Endothelial cell of umbilical vein (primary cell): ENCODE data around the gene GTSE1. TPM values are rescaled to one million over a fixed set of nuclear protein-coding genes. Genes with fewer than 3 reads are reported as not detected.

Experiments used
- BruUV-seq: library from RNA; stranded (reverse); fragments of 400-500 nt; replicated peaks from 2 replicates; lab custom pipeline; 2021; lab: Mats Ljungman, UMichigan
- CTCF ChIA-PET: fragments of 300-600, 350-600 bp; sonication (Branson Sonifier 250); formaldehyde crosslinking; loops from one replicate; lab custom pipeline; 2021; ENCODE audit warnings: antibody characterized with exemption, inconsistent platforms; lab: Charles Lee
- POLR2A ChIA-PET: fragments of 300-600, 350-600 bp; sonication (Branson Sonifier 250); formaldehyde crosslinking; loops from one replicate; lab custom pipeline; 2021; ENCODE audit warnings: antibody characterized with exemption, inconsistent platforms; lab: Charles Lee
- DNase-seq: peaks from one replicate; pipeline ENCODE4 v3.0.0-alpha.2; 2011; ENCODE audit warnings: low read depth, low spot score
- FAIRE-seq: peaks from 2 replicates; lab custom pipeline; 2011; peaks lifted over from hg19 to GRCh38; lab: Jason Lieb, UNC
- H2AFZ ChIP-seq: 2 replicates; pipeline ENCODE4 v1.6.0; 2012; ENCODE audit warnings: low read depth, low read length, control low read depth, inconsistent platforms
- H3K27ac ChIP-seq: 2 replicates; pipeline ENCODE4 v1.5.1; 2011; ENCODE audit warnings: low read depth, mild to moderate bottlenecking, control low read depth, low read length, moderate library complexity; ENCODE audit not compliant: insufficient read depth
- H3K27me3 ChIP-seq, 2 experiments: 2 replicates each; pipeline versions ENCODE4 v1.6.0 to v1.6.1; 2011; ENCODE audit warnings: low read length in 2 of 2, mixed read lengths in 1 of 2; ENCODE audit not compliant: control insufficient read depth in 2 of 2, insufficient read depth in 2 of 2
- H3K36me3 ChIP-seq, 2 experiments: 2 replicates in 1 of 2; 3 replicates in 1 of 2; pipeline ENCODE4 v1.5.1; 2011; ENCODE audit warnings: low read length in 2 of 2, mild to moderate bottlenecking in 1 of 2, moderate library complexity in 1 of 2; ENCODE audit not compliant: control insufficient read depth in 2 of 2, insufficient read depth in 2 of 2; ENCODE audit errors: extremely low read depth in 1 of 2
- H3K4me1 ChIP-seq: 3 replicates; pipeline ENCODE4 v1.5.1; 2011; ENCODE audit warnings: mild to moderate bottlenecking, low read length; ENCODE audit not compliant: control insufficient read depth, insufficient read depth; ENCODE audit errors: extremely low read depth
- H3K4me2 ChIP-seq: 2 replicates; pipeline ENCODE4 v1.6.1; 2011; ENCODE audit warnings: low read length, control low read depth, mixed read lengths; ENCODE audit not compliant: insufficient read depth
- H3K4me3 ChIP-seq, 3 experiments: fragments of 200-600 bp in 1 of 3; sonication (generic), shearing (Covaris generic) in 1 of 3; replicated peaks in 1 of 3; 2 replicates each; pipeline ENCODE4 v1.5.1; 2011 to 2016; ENCODE audit warnings: control low read depth in 3 of 3, low read length in 3 of 3, mild to moderate bottlenecking in 2 of 3, inconsistent platforms in 1 of 3, low read depth in 1 of 3, moderate library complexity in 1 of 3; ENCODE audit not compliant: insufficient read depth in 1 of 3
- H3K79me2 ChIP-seq: 2 replicates; pipeline ENCODE4 v1.6.0; 2012; ENCODE audit warnings: low read length, inconsistent platforms; ENCODE audit not compliant: control insufficient read depth, insufficient read depth
- H3K9ac ChIP-seq: replicated peaks from 2 replicates; pipeline ENCODE3; 2011; ENCODE audit warnings: low read length, control low read depth; ENCODE audit not compliant: insufficient read depth; ENCODE audit errors: extremely low read depth
- H3K9me1 ChIP-seq: replicated peaks from 3 replicates; pipeline ENCODE4 v1.6.0; 2011; ENCODE audit warnings: mild to moderate bottlenecking, low read length; ENCODE audit not compliant: control insufficient read depth, insufficient read depth; ENCODE audit errors: extremely low read depth
- H3K9me3 ChIP-seq: replicated peaks from 2 replicates; pipeline ENCODE4 v1.5.1; 2012; ENCODE audit warnings: low read length, inconsistent platforms; ENCODE audit not compliant: control insufficient read depth, insufficient read depth
- H4K20me1 ChIP-seq: replicated peaks from 2 replicates; pipeline ENCODE3; 2011; ENCODE audit warnings: mild to moderate bottlenecking, low read length; ENCODE audit not compliant: control insufficient read depth, insufficient read depth; ENCODE audit errors: extremely low read depth
- EZH2 ChIP-seq: IDR thresholded peaks from 2 replicates; pipeline ENCODE4 v1.6.1; 2012; ENCODE audit warnings: borderline replicate concordance, low read depth, mild to moderate bottlenecking, moderate library complexity, low read length, inconsistent platforms; ENCODE audit not compliant: severe bottlenecking
- POLR2AphosphoS5 ChIP-seq: IDR thresholded peaks from 2 replicates; pipeline ENCODE4 v1.6.1; 2012; ENCODE audit warnings: low read depth, mild to moderate bottlenecking, control low read depth, low read length, moderate library complexity; ENCODE audit not compliant: insufficient read depth
- dilution Hi-C: fragments of 300-500 bp; cut with MboI; formaldehyde crosslinking; loops from one replicate; pipeline ENCODE4 v1.15.0; 2019; ENCODE audit warnings: low sequenced_read_pairs; ENCODE audit not compliant: extremely low pct_ligation_motif_present
- intact Hi-C: fragments of 100-400 bp; cut with micrococcal nuclease; formaldehyde crosslinking; loops from one replicate; pipeline ENCODE4 v1.10.0; 2022
- polyA plus RNA-seq, 4 experiments: library from polyadenylated mRNA; depleted of rRNA in 3 of 4; stranded (reverse) in 3 of 4; unstranded in 1 of 4; fragments of >200 nt; gene quantifications; 2 replicates each; pipeline versions ENCODE4 v1.2.1 to v1.2.3, GENCODE V29; 2011 to 2012; ENCODE audit warnings: missing spikeins in 1 of 4
- total RNA-seq: library from RNA; stranded (reverse); gene quantifications from 2 replicates; pipeline ENCODE4 v1.2.3, GENCODE V29; 2021
- TF ChIP-seq, protein P1 (sequence below), 2 donors: IDR thresholded peaks; 1 replicate in 1 of 2; 2 replicates in 1 of 2; pipeline ENCODE4 v1.5.1; 2011; ENCODE audit warnings: low read length in 2 of 2, mild to moderate bottlenecking in 2 of 2, moderate library complexity in 2 of 2, control low read depth in 1 of 2, inconsistent platforms in 1 of 2, low read depth in 1 of 2; ENCODE audit not compliant: insufficient read depth in 1 of 2; ENCODE audit errors: extremely low read depth in 1 of 2

The GTSE1 gene
- total and polyA plus RNA-seq, 2 donors (not counting 3 experiments of a cell fraction or from before 2014, with no cell fraction given): 25.9 to 57.2 TPM

DNA sequence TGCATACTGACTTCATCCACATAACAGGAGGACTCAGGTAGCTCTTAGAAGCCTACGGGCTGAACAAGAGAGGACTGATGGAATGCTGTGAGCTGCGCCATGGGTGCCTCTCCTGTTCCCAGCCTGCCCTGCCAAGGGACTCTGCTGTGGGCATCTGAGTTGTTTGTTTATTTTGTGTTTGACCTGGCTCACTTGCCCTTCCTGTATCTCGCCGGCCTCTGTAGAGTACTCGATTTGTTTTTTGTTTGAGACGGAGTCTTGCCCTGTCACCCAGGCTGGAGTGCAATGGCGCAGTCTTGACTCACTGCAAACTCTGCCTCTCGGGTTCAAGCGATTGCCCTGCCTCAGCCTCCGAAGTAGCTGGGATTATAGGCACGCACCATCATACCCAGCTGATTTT lies 27.1 kb upstream of the GTSE1 start:
- CTCF ChIA-PET: interaction anchor here (1.8 kb wide), 1 partner anchor 18 kb away, joined by 7 read pairs; no protein-coding TSS in a partner anchor
- FAIRE-seq: peak; percentile 18

DNA sequence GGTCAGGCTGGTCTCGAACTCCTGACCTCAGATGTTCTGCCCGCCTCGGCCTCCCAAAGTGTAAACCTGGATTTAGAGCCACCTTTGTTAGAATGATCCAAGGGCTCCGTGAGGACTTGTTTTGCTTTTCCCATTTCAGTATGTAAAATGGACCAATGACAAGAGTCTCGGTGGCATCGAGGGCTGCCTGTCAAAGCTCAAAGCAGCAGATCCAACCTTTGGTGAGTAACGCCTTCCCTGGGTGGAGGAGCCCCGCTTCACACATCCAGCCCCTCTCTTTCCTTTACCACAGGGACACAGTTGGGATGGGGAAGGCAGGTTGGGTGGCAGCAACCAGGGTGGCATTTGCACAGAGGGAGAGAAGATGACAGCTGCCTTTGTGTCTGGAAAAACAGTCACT lies 24.5 kb upstream of the GTSE1 start:
- no TSS peak for BruUV-seq
- Histone ChIP-seq H3K27ac (no peak overlapping the region), H3K4me2 (no peak overlapping the region), H3K27me3 (no peaks in the 10 kb centered on the region), H3K36me3 (peaks cover 4 to 19% of the 10 kb centered on the region in 2 experiments), H2AFZ (no peak overlapping the region), H3K4me1 (peaks cover 20% of the 10 kb centered on the region), H3K9ac (no peak overlapping the region), H3K79me2 (peaks cover 9% of the 10 kb centered on the region), H3K9me1 (no peaks in the 10 kb centered on the region), H3K4me3 (no peak overlapping the region), H4K20me1 (no peaks in the 10 kb centered on the region), H3K9me3 (no peaks in the 10 kb centered on the region)
- TF ChIP-seq, protein P1, sequence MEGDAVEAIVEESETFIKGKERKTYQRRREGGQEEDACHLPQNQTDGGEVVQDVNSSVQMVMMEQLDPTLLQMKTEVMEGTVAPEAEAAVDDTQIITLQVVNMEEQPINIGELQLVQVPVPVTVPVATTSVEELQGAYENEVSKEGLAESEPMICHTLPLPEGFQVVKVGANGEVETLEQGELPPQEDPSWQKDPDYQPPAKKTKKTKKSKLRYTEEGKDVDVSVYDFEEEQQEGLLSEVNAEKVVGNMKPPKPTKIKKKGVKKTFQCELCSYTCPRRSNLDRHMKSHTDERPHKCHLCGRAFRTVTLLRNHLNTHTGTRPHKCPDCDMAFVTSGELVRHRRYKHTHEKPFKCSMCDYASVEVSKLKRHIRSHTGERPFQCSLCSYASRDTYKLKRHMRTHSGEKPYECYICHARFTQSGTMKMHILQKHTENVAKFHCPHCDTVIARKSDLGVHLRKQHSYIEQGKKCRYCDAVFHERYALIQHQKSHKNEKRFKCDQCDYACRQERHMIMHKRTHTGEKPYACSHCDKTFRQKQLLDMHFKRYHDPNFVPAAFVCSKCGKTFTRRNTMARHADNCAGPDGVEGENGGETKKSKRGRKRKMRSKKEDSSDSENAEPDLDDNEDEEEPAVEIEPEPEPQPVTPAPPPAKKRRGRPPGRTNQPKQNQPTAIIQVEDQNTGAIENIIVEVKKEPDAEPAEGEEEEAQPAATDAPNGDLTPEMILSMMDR (IDR thresholded peaks at IDR 0.05; ENCODE audit: extremely low read depth in 1 of 2, insufficient read depth in 1 of 2, low read depth in 1 of 2, low read length in 2 of 2): no peak
- dilution Hi-C loops (no loop called here), intact Hi-C loops (no loop called here)
- FAIRE-seq (no peak), DNase-seq (no peak)
- ChIA-PET POLR2A (no interaction called here), CTCF (interaction anchor here (1.1 kb wide), 1 partner anchor 9 kb away, joined by 3 read pairs; the partner anchor contains the start of gene PKDREJ)

More for the DNA sequence above, 27.1 kb upstream of the GTSE1 start:
- Histone ChIP-seq H3K27ac (no peak overlapping the region), H3K36me3 (peaks cover 0 to 15% of the 10 kb centered on the region in 2 experiments), H3K9me1 (no peaks in the 10 kb centered on the region), H3K4me2 (peak overlapping the region; percentile 73), H4K20me1 (no peaks in the 10 kb centered on the region), H3K79me2 (peaks cover 9% of the 10 kb centered on the region), H3K4me1 (peaks cover 20% of the 10 kb centered on the region), H3K9ac (no peak overlapping the region), H3K4me3 (no peak overlapping the region), H2AFZ (no peak overlapping the region), H3K9me3 (no peaks in the 10 kb centered on the region), H3K27me3 (no peaks in the 10 kb centered on the region)
- POLR2A ChIA-PET: no interaction called here
- dilution Hi-C loops (no loop called here), intact Hi-C loops (loop anchor here (5.0 kb wide), 1 partner anchor 272 kb away; no protein-coding TSS in a partner anchor)
- TF ChIP-seq EZH2: no peak
- TF ChIP-seq POLR2AphosphoS5: no peak
- BruUV-seq: no TSS peak
- peak; percentile 10 for DNase-seq
